Gastrocnemius medialis (tissue), 4 donors: ENCODE results near the gene RHOB.

Source experiments
- CTCF ChIP-seq, 5 experiments: fragments of 450-650 bp in 3 of 5; fragments of 200-600 bp in 2 of 5; sonication (generic) in 2 of 5; IDR thresholded peaks in 4 of 5; conservative IDR thresholded peaks in 1 of 5; 1 replicate in 4 of 5; 2 replicates in 1 of 5; pipeline ENCODE4 v1.5.1; 2016 to 2019; ENCODE audit warnings: antibody characterized with exemption in 5 of 5, mild to moderate bottlenecking in 3 of 5, moderate library complexity in 3 of 5
- POLR2A ChIP-seq, 2 donors: fragments of 450-650 bp; IDR thresholded peaks; one replicate each; pipeline ENCODE4 v1.6.1; 2017; ENCODE audit warnings: antibody characterized with exemption in 2 of 2, mild to moderate bottlenecking in 2 of 2, moderate library complexity in 2 of 2

GRCh38 chr2:20425371-20425881, 21.4 kb upstream of the RHOB start:
- TF ChIP-seq CTCF (IDR thresholded peaks at IDR 0.05 in 4 of 5, conservative IDR thresholded peaks at IDR 0.05 in 1 of 5) (no peak), POLR2A (IDR thresholded peaks at IDR 0.05) (no peak)
